ENCODE results near the gene SAFB. TPM values are rescaled to one million over a fixed set of nuclear protein-coding genes. Genes with fewer than 3 reads are reported as not detected.
A peak's percentile ranks its signal among the peaks of the same experiment; 100 is the strongest.

SAFB gene
- polyA plus RNA-seq (2012; rRNA removed) = 44.4 and 90.0 TPM in 2 replicates
- polyA plus RNA-seq (2012; cell fraction: cytosol; rRNA removed) = 43.3 and 43.5 TPM in 2 replicates
- polyA plus RNA-seq (2012; cell fraction: nucleus; rRNA removed) = 157 and 489 TPM in 2 replicates

DNA sequence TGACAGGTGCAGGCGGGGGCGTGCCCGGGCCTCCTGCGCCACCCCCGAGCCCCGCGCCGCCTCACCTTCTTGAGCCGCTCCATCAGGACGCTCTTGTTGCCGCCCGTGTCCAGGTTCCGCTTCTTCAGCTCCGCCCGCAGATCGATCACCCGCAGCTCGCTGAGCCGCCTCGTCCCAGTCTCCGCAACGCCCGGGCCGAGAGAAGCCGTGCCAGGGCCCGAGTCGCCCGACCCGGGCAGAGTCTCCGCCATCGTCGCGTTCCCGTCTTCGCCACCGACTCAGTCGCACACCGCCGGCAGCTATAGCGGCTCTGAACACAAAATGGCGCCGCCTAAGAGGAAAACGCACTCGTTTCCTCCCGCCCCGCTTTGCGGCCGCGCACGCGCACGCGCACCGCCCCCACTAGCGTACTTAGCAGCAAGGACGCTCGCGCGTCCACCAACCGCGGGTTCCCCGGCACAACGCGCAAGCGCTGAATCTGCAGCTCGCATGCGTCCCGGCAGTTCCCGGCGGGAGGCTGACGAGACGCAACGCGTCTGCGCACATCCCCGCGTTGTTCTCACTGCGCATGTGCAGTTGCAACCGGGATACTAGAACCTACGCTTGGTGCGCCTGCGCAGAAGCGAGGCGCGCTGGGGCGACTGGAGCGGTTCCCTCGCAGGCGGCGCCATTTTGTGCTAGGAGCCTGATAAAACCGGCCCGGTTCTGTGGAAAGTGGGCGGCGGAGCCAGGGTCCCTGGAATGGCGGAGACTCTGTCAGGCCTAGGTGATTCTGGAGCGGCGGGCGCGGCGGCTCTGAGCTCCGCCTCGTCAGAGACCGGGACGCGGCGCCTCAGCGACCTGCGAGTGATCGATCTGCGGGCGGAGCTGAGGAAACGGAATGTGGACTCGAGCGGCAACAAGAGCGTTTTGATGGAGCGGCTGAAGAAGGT, at the start of gene SAFB, which contains the start of gene SAFB2:
TSS of gene SAFB (plus strand) at position 619 of the 932 bp plus-strand sequence. CDS start at position 742, 123 bp downstream.
TSS of gene SAFB2 (minus strand) at position 312 of the 932 bp plus-strand sequence. CDS start at position 251, 61 bp downstream.
- POLR2A ChIA-PET = interaction anchor here (1.0 to 1.8 kb wide), 6 partner anchors 22 to 98 kb away, joined by 3 to 5 read pairs (median 3); partner anchors contain the start of genes CATSPERD and LONP1
- Histone ChIP-seq H4K20me1 (ENCODE audit: insufficient read depth) (peaks cover 40% of the 10 kb centered on the region), H3K79me2 (ENCODE audit: insufficient read depth) (peaks cover 96% of the 10 kb centered on the region), H2AFZ (ENCODE audit: low read depth) (peak within 1 kb of the TSS; percentile 90; the same call in 1 of the 2 replicates), H3K4me3 (ENCODE audit: low read depth in 2 of 2, low read length in 1 of 2) (peak within 1 kb of the TSS; percentile 93 to 98), H3K27me3 (ENCODE audit: insufficient read depth) (no peaks in the 10 kb centered on the region), H3K4me2 (peak within 1 kb of the TSS; percentile 85), H3K36me3 (replicated peaks in 1 of 2; ENCODE audit: control insufficient read depth in 1 of 2, insufficient read depth in 2 of 2, low read length in 1 of 2) (peaks cover 48 to 54% of the 10 kb centered on the region in 2 experiments), H3K9ac (peak within 1 kb of the TSS; percentile 96), H3F3A (replicated peaks; ENCODE audit: insufficient read depth) (no peaks in the 10 kb centered on the region), H3K4me1 (ENCODE audit: control insufficient read depth in 1 of 2, insufficient read depth in 2 of 2, low read depth in 1 of 2, low read length in 1 of 2) (peaks cover 10 to 34% of the 10 kb centered on the region in 2 experiments; a peak in 3 of 4 replicates), H3K9me2 (no peaks in the 10 kb centered on the region), H3K27ac (ENCODE audit: low read depth in 2 of 2, low read length in 1 of 2) (peak within 1 kb of the TSS; percentile 92), H3K9me3 (no peaks in the 10 kb centered on the region)
- DNase-seq = peak; percentile 99
- under 1% methylated on average over 24 of the region's 116 CpGs for WGBS (ENCODE audit: low lambda C conversion rate)
- CTCF ChIA-PET = interaction anchor here (1.4 to 3.2 kb wide), 2 partner anchors 65 to 75 kb away, joined by 6 to 14 read pairs; no protein-coding TSS in a partner anchor
- TF ChIP-seq FOXJ3 (CRISPR knock-in tag; IDR thresholded peaks at IDR 0.05) = no peak
- TF ChIP-seq, protein P1, sequence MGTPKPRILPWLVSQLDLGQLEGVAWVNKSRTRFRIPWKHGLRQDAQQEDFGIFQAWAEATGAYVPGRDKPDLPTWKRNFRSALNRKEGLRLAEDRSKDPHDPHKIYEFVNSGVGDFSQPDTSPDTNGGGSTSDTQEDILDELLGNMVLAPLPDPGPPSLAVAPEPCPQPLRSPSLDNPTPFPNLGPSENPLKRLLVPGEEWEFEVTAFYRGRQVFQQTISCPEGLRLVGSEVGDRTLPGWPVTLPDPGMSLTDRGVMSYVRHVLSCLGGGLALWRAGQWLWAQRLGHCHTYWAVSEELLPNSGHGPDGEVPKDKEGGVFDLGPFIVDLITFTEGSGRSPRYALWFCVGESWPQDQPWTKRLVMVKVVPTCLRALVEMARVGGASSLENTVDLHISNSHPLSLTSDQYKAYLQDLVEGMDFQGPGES (IDR thresholded peaks at IDR 0.05; ENCODE audit: low read depth, low read length) = no peak
- peak; percentile 44; the same call in 1 of the 2 replicates for TF ChIP-seq GABPA (IDR thresholded peaks at IDR 0.05; ENCODE audit: low read depth)
- TF ChIP-seq RXRA (IDR thresholded peaks at IDR 0.05; ENCODE audit: borderline replicate concordance, low read depth) = no peak
- TF ChIP-seq, protein P2, sequence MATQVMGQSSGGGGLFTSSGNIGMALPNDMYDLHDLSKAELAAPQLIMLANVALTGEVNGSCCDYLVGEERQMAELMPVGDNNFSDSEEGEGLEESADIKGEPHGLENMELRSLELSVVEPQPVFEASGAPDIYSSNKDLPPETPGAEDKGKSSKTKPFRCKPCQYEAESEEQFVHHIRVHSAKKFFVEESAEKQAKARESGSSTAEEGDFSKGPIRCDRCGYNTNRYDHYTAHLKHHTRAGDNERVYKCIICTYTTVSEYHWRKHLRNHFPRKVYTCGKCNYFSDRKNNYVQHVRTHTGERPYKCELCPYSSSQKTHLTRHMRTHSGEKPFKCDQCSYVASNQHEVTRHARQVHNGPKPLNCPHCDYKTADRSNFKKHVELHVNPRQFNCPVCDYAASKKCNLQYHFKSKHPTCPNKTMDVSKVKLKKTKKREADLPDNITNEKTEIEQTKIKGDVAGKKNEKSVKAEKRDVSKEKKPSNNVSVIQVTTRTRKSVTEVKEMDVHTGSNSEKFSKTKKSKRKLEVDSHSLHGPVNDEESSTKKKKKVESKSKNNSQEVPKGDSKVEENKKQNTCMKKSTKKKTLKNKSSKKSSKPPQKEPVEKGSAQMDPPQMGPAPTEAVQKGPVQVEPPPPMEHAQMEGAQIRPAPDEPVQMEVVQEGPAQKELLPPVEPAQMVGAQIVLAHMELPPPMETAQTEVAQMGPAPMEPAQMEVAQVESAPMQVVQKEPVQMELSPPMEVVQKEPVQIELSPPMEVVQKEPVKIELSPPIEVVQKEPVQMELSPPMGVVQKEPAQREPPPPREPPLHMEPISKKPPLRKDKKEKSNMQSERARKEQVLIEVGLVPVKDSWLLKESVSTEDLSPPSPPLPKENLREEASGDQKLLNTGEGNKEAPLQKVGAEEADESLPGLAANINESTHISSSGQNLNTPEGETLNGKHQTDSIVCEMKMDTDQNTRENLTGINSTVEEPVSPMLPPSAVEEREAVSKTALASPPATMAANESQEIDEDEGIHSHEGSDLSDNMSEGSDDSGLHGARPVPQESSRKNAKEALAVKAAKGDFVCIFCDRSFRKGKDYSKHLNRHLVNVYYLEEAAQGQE (IDR thresholded peaks at IDR 0.05; ENCODE audit: low read depth, low read length) = no peak
- TF ChIP-seq ELF1 (IDR thresholded peaks at IDR 0.05) = peak; percentile 25; the same call in 1 of the 2 replicates
- TF ChIP-seq YY1 (IDR thresholded peaks at IDR 0.05; ENCODE audit: low read depth) = peak; percentile 92
- TF ChIP-seq POLR2AphosphoS5 (IDR thresholded peaks at IDR 0.05; ENCODE audit: low read depth, low read length) = peak; percentile 92
- no peak for TF ChIP-seq EZH2phosphoT487 (IDR thresholded peaks at IDR 0.05; ENCODE audit: borderline replicate concordance, low read depth)
- TF ChIP-seq, protein P3, sequence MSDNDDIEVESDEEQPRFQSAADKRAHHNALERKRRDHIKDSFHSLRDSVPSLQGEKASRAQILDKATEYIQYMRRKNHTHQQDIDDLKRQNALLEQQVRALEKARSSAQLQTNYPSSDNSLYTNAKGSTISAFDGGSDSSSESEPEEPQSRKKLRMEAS (IDR thresholded peaks at IDR 0.05; ENCODE audit: low read depth) = peak; percentile 35; the same call in 1 of the 2 replicates
- TF ChIP-seq CHD2 (IDR thresholded peaks at IDR 0.05; ENCODE audit: low read length, partially characterized antibody) = peak; percentile 29
- peak; percentile 28; the same call in 1 of the 2 replicates for TF ChIP-seq SIN3A (IDR thresholded peaks at IDR 0.05; ENCODE audit: borderline replicate concordance, low read depth, low read length)
- peak; percentile 91 for TF ChIP-seq TAF1 (IDR thresholded peaks at IDR 0.05; ENCODE audit: borderline replicate concordance, low read depth, low read length)
- TF ChIP-seq FOSL2 (IDR thresholded peaks at IDR 0.05; ENCODE audit: borderline replicate concordance, low read depth) = no peak
- no peak for TF ChIP-seq RAD21 (IDR thresholded peaks at IDR 0.05; ENCODE audit: low read length)
- TF ChIP-seq RFX5 (IDR thresholded peaks at IDR 0.05; ENCODE audit: low read length) = no peak
- no peak for TF ChIP-seq NFIC (IDR thresholded peaks at IDR 0.05; ENCODE audit: borderline replicate concordance)
- peak; percentile 81; the same call in 1 of the 2 replicates for TF ChIP-seq MXI1 (IDR thresholded peaks at IDR 0.05; ENCODE audit: low read depth, low read length)
- TF ChIP-seq TEAD4 (IDR thresholded peaks at IDR 0.05; ENCODE audit: borderline replicate concordance, insufficient read depth) = no peak; the same call in 1 of the 2 replicates
- TF ChIP-seq SMC3 (IDR thresholded peaks at IDR 0.05; ENCODE audit: low read depth, low read length) = no peak
- no peak for TF ChIP-seq JUND (IDR thresholded peaks at IDR 0.05)
- TF ChIP-seq EP300 (IDR thresholded peaks at IDR 0.05; ENCODE audit: borderline replicate concordance in 1 of 2, low read depth in 1 of 2, low read length in 1 of 2) = no peak
- TF ChIP-seq GATA2 (CRISPR knock-in tag; IDR thresholded peaks at IDR 0.05) = no peak
- TF ChIP-seq NRF1 (IDR thresholded peaks at IDR 0.05; ENCODE audit: low read depth, low read length) = peak; percentile 98
- TF ChIP-seq FOXM1 (IDR thresholded peaks at IDR 0.05; ENCODE audit: low read depth) = no peak
- TF ChIP-seq, protein P4, sequence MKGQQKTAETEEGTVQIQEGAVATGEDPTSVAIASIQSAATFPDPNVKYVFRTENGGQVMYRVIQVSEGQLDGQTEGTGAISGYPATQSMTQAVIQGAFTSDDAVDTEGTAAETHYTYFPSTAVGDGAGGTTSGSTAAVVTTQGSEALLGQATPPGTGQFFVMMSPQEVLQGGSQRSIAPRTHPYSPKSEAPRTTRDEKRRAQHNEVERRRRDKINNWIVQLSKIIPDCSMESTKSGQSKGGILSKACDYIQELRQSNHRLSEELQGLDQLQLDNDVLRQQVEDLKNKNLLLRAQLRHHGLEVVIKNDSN (IDR thresholded peaks at IDR 0.05; ENCODE audit: borderline replicate concordance, low read depth) = no peak
